Measurements from ENCODE around the gene HDX. TPM values are rescaled to one million over a fixed set of nuclear protein-coding genes. Genes with fewer than 3 reads are reported as not detected.

Gene HDX
- polyA plus RNA-seq, 1 of the 3 experiments (the other 2 are of a cell fraction): 1.6 TPM

- DNase-seq: peak; percentile 7
- no peaks in the 10 kb centered on the region for H3K27me3 ChIP-seq (ENCODE audit: insufficient read depth)
- no peaks in the 10 kb centered on the region; a peak in 1 of 4 replicates for H3K4me1 ChIP-seq (ENCODE audit: control insufficient read depth in 1 of 2, insufficient read depth in 2 of 2, low read depth in 1 of 2, low read length in 1 of 2)
- H3K36me3 ChIP-seq (replicated peaks in 1 of 2; ENCODE audit: control insufficient read depth in 1 of 2, insufficient read depth in 2 of 2, low read length in 1 of 2): peaks cover 5 to 22% of the 10 kb centered on the region in 2 experiments
- H3K79me2 ChIP-seq (ENCODE audit: insufficient read depth): no peaks in the 10 kb centered on the region
- POLR2A ChIA-PET: no interaction called here
- H2AFZ ChIP-seq (ENCODE audit: low read depth): no peak overlapping the region
- H4K20me1 ChIP-seq (ENCODE audit: insufficient read depth): no peaks in the 10 kb centered on the region
- no peak overlapping the region for H3K4me2 ChIP-seq
- no peak overlapping the region for H3K9ac ChIP-seq
- peaks cover 3% of the 10 kb centered on the region for H3F3A ChIP-seq (replicated peaks; ENCODE audit: insufficient read depth)
- H3K9me2 ChIP-seq: no peaks in the 10 kb centered on the region
- TF ChIP-seq RXRA (IDR thresholded peaks at IDR 0.05; ENCODE audit: borderline replicate concordance, low read depth) (no peak), EP300 (IDR thresholded peaks at IDR 0.05; ENCODE audit: borderline replicate concordance in 1 of 2, low read depth in 1 of 2, low read length in 1 of 2) (peak in 1 of 2 experiments; percentile 14; a peak in 1 of 4 replicates)
- no peak overlapping the region for H3K4me3 ChIP-seq (ENCODE audit: low read depth in 2 of 2, low read length in 1 of 2)
- H3K9me3 ChIP-seq: no peaks in the 10 kb centered on the region
- 19% methylated on average over 1 of the region's 1 CpG for WGBS (ENCODE audit: low lambda C conversion rate)
- no peak overlapping the region; a peak in 1 of 4 replicates for H3K27ac ChIP-seq (ENCODE audit: low read depth in 2 of 2, low read length in 1 of 2)
- CTCF ChIA-PET: no interaction called here
Observed at GRCh38 chrX:84467898-84468297, 34.4 kb downstream of the HDX start.

GRCh38 chrX:84453351-84454246 lies 48.7 kb downstream of the HDX start:
- TF ChIP-seq USF2 (IDR thresholded peaks at IDR 0.05; ENCODE audit: borderline replicate concordance, low read depth, low read length) (no peak), RAD21 (IDR thresholded peaks at IDR 0.05; ENCODE audit: low read length) (no peak), RXRA (IDR thresholded peaks at IDR 0.05; ENCODE audit: borderline replicate concordance, low read depth) (no peak), ELF1 (IDR thresholded peaks at IDR 0.05) (no peak), MXI1 (IDR thresholded peaks at IDR 0.05; ENCODE audit: low read depth, low read length) (no peak), NFIC (IDR thresholded peaks at IDR 0.05; ENCODE audit: borderline replicate concordance) (no peak), CTCF (IDR thresholded peaks at IDR 0.05) (no peak), TCF12 (IDR thresholded peaks at IDR 0.05) (no peak), RCOR1 (IDR thresholded peaks at IDR 0.05; ENCODE audit: low read length) (no peak), SMC3 (IDR thresholded peaks at IDR 0.05; ENCODE audit: low read depth, low read length) (no peak), EZH2phosphoT487 (IDR thresholded peaks at IDR 0.05; ENCODE audit: borderline replicate concordance, low read depth) (no peak), GATA2 (CRISPR knock-in tag; IDR thresholded peaks at IDR 0.05) (no peak), USF1 (IDR thresholded peaks at IDR 0.05; ENCODE audit: borderline replicate concordance, low read depth) (no peak), REST (IDR thresholded peaks at IDR 0.05; ENCODE audit: low read depth, low read length) (no peak), MEF2A (IDR thresholded peaks at IDR 0.05; ENCODE audit: borderline replicate concordance, low read depth) (no peak), EP300 (IDR thresholded peaks at IDR 0.05; ENCODE audit: borderline replicate concordance in 1 of 2, low read depth in 1 of 2, low read length in 1 of 2) (no peak), NRF1 (IDR thresholded peaks at IDR 0.05; ENCODE audit: low read depth, low read length) (no peak), RFX5 (IDR thresholded peaks at IDR 0.05; ENCODE audit: low read length) (no peak)

More at GRCh38 chrX:84453351-84454246, 48.7 kb downstream of the HDX start:
- H3K4me1 ChIP-seq (ENCODE audit: control insufficient read depth in 1 of 2, insufficient read depth in 2 of 2, low read depth in 1 of 2, low read length in 1 of 2): no peaks in the 10 kb centered on the region; a peak in 1 of 4 replicates
- no peaks in the 10 kb centered on the region for H3K36me3 ChIP-seq (replicated peaks in 1 of 2; ENCODE audit: control insufficient read depth in 1 of 2, insufficient read depth in 2 of 2, low read length in 1 of 2)
- H3K27me3 ChIP-seq (ENCODE audit: insufficient read depth): no peaks in the 10 kb centered on the region
- H2AFZ ChIP-seq (ENCODE audit: low read depth): no peak overlapping the region
- no peaks in the 10 kb centered on the region for H4K20me1 ChIP-seq (ENCODE audit: insufficient read depth)
- no peak overlapping the region for H3K4me2 ChIP-seq
- no peaks in the 10 kb centered on the region for H3K9me3 ChIP-seq
- H3K9me2 ChIP-seq: no peaks in the 10 kb centered on the region
- ChIA-PET CTCF (no interaction called here), POLR2A (no interaction called here)
- no peaks in the 10 kb centered on the region for H3F3A ChIP-seq (replicated peaks; ENCODE audit: insufficient read depth)
- H3K4me3 ChIP-seq (ENCODE audit: low read depth in 2 of 2, low read length in 1 of 2): no peak overlapping the region
- no peak overlapping the region; a peak in 1 of 4 replicates for H3K27ac ChIP-seq (ENCODE audit: low read depth in 2 of 2, low read length in 1 of 2)
- no peak for DNase-seq
- peaks cover 2% of the 10 kb centered on the region; the same call in 1 of the 2 replicates for H3K79me2 ChIP-seq (ENCODE audit: insufficient read depth)
- no peak overlapping the region for H3K9ac ChIP-seq
- WGBS (ENCODE audit: low lambda C conversion rate): 54% methylated on average over 2 of the region's 2 CpGs
